Measurements from ENCODE around the gene OSBPL5.

DNA sequence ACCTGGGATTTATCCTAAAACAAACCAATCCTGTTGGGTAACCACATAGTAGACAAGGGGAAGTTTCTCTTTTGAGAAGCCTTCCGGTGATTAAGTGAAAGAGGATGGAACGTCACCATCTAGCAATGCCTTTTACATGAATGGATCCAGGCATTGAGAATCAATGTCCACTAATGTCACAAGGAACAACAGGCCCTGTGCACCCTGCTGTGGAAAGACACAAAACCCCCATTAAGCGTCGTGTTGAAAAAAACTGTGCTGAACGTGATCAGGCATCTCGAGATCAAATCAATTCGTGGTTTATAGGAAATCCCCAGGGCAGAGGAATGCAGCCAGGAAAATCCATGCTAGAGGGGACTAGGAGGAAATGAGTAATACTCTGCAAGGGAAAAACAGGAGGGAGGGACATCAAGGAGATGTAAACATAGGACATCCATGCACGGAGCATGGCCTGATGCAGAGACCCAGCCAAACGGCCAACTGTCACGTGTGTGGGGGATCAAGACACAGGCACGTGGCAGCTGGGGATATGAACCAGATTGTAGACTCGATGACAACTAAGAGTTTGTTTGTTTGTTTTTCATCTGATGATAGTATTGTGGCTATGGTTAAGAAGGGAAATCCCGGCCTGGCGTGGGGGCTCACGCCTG lies 69.3 kb downstream of the OSBPL5 start:
- TF ChIP-seq, protein P1, sequence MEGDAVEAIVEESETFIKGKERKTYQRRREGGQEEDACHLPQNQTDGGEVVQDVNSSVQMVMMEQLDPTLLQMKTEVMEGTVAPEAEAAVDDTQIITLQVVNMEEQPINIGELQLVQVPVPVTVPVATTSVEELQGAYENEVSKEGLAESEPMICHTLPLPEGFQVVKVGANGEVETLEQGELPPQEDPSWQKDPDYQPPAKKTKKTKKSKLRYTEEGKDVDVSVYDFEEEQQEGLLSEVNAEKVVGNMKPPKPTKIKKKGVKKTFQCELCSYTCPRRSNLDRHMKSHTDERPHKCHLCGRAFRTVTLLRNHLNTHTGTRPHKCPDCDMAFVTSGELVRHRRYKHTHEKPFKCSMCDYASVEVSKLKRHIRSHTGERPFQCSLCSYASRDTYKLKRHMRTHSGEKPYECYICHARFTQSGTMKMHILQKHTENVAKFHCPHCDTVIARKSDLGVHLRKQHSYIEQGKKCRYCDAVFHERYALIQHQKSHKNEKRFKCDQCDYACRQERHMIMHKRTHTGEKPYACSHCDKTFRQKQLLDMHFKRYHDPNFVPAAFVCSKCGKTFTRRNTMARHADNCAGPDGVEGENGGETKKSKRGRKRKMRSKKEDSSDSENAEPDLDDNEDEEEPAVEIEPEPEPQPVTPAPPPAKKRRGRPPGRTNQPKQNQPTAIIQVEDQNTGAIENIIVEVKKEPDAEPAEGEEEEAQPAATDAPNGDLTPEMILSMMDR (IDR thresholded peaks at IDR 0.05) = no peak
- TF ChIP-seq ZFX (IDR thresholded peaks at IDR 0.05; ENCODE audit: borderline replicate concordance) = no peak
